Natural killer cell (primary cell): ENCODE results near the gene PIK3AP1. TPM values are rescaled to one million over a fixed set of nuclear protein-coding genes. Genes with fewer than 3 reads are reported as not detected.
"Not testable (repeated sequence)": the region's sequence is repeated elsewhere in the genome, so short reads cannot be mapped to it uniquely, and the experiment has no call there.

Experiments
- ATAC-seq, 3 donors: fragments of 150-1000 bp in 2 of 3; fragments of 200-7000 bp in 1 of 3; cut with Tn5 transposase; 1 replicate in 1 of 3; 2 replicates in 2 of 3; pipeline ENCODE4 v1.10.0; 2021; ENCODE audit warnings: mild to moderate bottlenecking in 2 of 3, moderate library complexity in 2 of 3
- DNase-seq, 2 donors: peaks; one replicate each; pipeline versions ENCODE4 v3.0.0 to v3.0.0-alpha.2; 2013 to 2021; ENCODE audit warnings: mixed read lengths in 1 of 2
- H3K27ac ChIP-seq: one replicate; pipeline ENCODE4 v1.5.1; 2013; ENCODE audit warnings: mild to moderate bottlenecking, low read length
- H3K27me3 ChIP-seq: one replicate; pipeline ENCODE4 v1.6.1; 2013; ENCODE audit warnings: low read length; ENCODE audit not compliant: control insufficient read depth, insufficient read depth
- H3K36me3 ChIP-seq: one replicate; pipeline ENCODE4 v1.6.1; 2013; ENCODE audit warnings: low read length; ENCODE audit not compliant: control insufficient read depth, insufficient read depth
- H3K4me1 ChIP-seq: one replicate; pipeline ENCODE4 v1.6.1; 2013; ENCODE audit warnings: low read length; ENCODE audit not compliant: control insufficient read depth, insufficient read depth
- H3K4me3 ChIP-seq: one replicate; pipeline ENCODE4 v1.5.1; 2013; ENCODE audit warnings: low read length
- H3K9me3 ChIP-seq: one replicate; pipeline ENCODE4 v1.6.1; 2013; ENCODE audit warnings: low read length; ENCODE audit not compliant: control insufficient read depth, insufficient read depth
- H3K27ac Mint-ChIP-seq, 2 donors: one replicate each; pipeline ENCODE4 v1.8.0; 2022; ENCODE audit warnings: mild to moderate bottlenecking in 2 of 2, mixed read lengths in 2 of 2, moderate library complexity in 1 of 2
- H3K27me3 Mint-ChIP-seq, 2 donors: one replicate each; pipeline ENCODE4 v1.8.0; 2022; ENCODE audit warnings: low read depth in 2 of 2, mixed read lengths in 2 of 2
- H3K36me3 Mint-ChIP-seq: one replicate; pipeline ENCODE4 v1.8.0; 2022; ENCODE audit warnings: mixed read lengths
- H3K4me1 Mint-ChIP-seq, 2 donors: one replicate each; pipeline ENCODE4 v1.8.0; 2022; ENCODE audit warnings: mixed read lengths in 2 of 2
- H3K4me3 Mint-ChIP-seq: one replicate; pipeline ENCODE4 v1.8.0; 2022; ENCODE audit warnings: mild to moderate bottlenecking, moderate library complexity, mixed read lengths
- H3K9me3 Mint-ChIP-seq, 2 donors: one replicate each; pipeline ENCODE4 v1.8.0; 2022; ENCODE audit warnings: mixed read lengths in 2 of 2
- CTCF ChIP-seq: fragments of 200-600 bp; IDR thresholded peaks from one replicate; pipeline ENCODE4 v1.8.0; 2022; ENCODE audit warnings: antibody characterized with exemption
- WGBS: methylation state at CpG from one replicate; pipeline ENCODE4 v1.1.7; 2013; ENCODE audit warnings: missing lambda C conversion rate; ENCODE audit not compliant: insufficient coverage; 5-methylcytosine and 5-hydroxymethylcytosine counted together
- intact Hi-C: fragments of 100-400 bp; cut with micrococcal nuclease; formaldehyde crosslinking; loops from one replicate; pipeline ENCODE4 v1.14.2; 2022
- total RNA-seq, 4 donors: library from RNA; stranded (reverse); fragments of 120-200 nt in 1 of 4; gene quantifications; one replicate each; pipeline versions ENCODE4 v1.2.3 to v1.2.4, GENCODE V29; 2013 to 2022

The PIK3AP1 gene
- total RNA-seq, 3 donors from 2014 or later (not counting 1 experiment from before 2014, with no cell fraction given), result 95.3 to 137 (median 97.1) TPM

DNA sequence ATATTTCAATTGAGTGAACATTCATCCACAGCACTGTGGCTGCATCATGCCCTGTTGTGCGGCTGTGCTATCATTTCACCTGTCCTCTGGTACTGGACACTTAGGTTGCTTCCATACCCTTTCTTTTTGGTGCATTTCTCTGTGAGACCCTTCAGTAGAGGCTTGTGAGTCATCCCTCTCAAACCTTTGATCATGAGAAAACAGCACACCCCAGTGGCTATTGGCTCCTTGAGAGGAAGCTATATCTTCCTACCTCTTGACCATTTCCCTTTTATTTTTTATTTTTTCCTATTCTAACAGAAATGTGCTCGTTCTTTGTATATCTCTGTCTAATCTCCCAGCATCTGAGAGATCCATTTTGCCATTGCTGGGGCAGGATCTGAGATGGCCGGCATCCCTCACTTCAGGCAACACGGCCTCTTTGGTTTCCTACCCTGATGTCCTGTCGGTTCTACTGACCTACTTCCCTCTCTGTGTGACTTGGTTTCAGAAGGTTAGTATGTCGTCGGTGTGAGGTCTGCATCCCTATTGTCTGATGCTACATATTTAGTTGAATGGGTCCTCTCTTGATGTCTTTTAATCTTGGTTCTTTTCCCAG is 23.8 kb upstream of the PIK3AP1 start:
- Mint-ChIP-seq H3K9me3 (no peaks in the 10 kb centered on the region), H3K4me3 (peak overlapping the region; percentile 61), H3K27ac (peak overlapping the region; percentile 65 to 72), H3K27me3 (peaks cover 0 to 3% of the 10 kb centered on the region in 2 donors), H3K36me3 (no peaks in the 10 kb centered on the region), H3K4me1 (peaks cover 20 to 25% of the 10 kb centered on the region in 2 donors)
- H3K9me3 ChIP-seq, result no peaks in the 10 kb centered on the region
- DNase-seq, result peak in 1 of 2 donors; percentile 30
- H3K4me3 ChIP-seq, result no peak overlapping the region
- no peaks in the 10 kb centered on the region for H3K36me3 ChIP-seq
- H3K4me1 ChIP-seq, result peaks cover 39% of the 10 kb centered on the region
- ATAC-seq, result peak; percentile 72 to 79 (median 72)
- TF ChIP-seq CTCF, result no peak
- H3K27ac ChIP-seq, result peak overlapping the region; percentile 44
- WGBS, result 14% methylated on average over 7 of the region's 7 CpGs
- intact Hi-C loops, result no loop called here
- no peaks in the 10 kb centered on the region for H3K27me3 ChIP-seq

DNA sequence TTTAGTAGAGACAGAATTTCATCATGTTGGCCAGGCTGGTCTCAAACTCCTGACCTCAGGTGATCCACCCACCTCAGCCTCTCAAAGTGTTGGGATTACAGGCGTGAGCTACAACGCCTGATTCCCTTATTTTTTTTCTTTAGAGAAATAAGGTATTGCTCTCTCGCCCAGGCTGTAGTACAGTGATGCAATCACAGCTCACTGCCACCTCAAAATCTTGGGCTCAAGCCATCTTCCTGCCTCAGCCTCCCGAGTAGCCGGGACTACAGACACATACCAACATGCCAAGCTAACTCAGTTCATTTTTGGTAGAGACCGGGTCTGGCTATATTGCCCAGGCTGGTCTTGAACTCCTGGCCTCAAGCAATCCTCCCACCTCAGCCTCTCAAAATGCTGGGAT is 21.2 kb upstream of the PIK3AP1 start:
- H3K36me3 Mint-ChIP-seq, H3K9me3 Mint-ChIP-seq, H3K27me3 Mint-ChIP-seq, H3K27me3 ChIP-seq, H3K27ac Mint-ChIP-seq, DNase-seq, H3K9me3 ChIP-seq, ATAC-seq, H3K36me3 ChIP-seq, intact Hi-C loops, H3K4me3 Mint-ChIP-seq, H3K4me3 ChIP-seq: not testable (repeated sequence)
- WGBS, result 85% methylated on average over 6 of the region's 6 CpGs
- peaks cover 10 to 23% of the 10 kb centered on the region in 2 donors for H3K4me1 Mint-ChIP-seq
- H3K27ac ChIP-seq, result peak overlapping the region; percentile 43
- peaks cover 25% of the 10 kb centered on the region for H3K4me1 ChIP-seq

- DNase-seq (no peak), ATAC-seq (peak in 2 of 3 donors; percentile 49 to 78)
- TF ChIP-seq CTCF, result no peak
- no peak overlapping the region for H3K4me3 Mint-ChIP-seq
- no peaks in the 10 kb centered on the region for H3K36me3 Mint-ChIP-seq
- Histone ChIP-seq H3K36me3 (no peaks in the 10 kb centered on the region), H3K4me1 (peaks cover 25% of the 10 kb centered on the region), H3K9me3 (no peaks in the 10 kb centered on the region), H3K27me3 (no peaks in the 10 kb centered on the region), H3K4me3 (no peak overlapping the region), H3K27ac (peak overlapping the region; percentile 43)
- intact Hi-C loops, result no loop called here
- no peaks in the 10 kb centered on the region for H3K9me3 Mint-ChIP-seq
- peak overlapping the region in 1 of 2 donors; percentile 74 for H3K27ac Mint-ChIP-seq
- H3K27me3 Mint-ChIP-seq, result peaks cover 0 to 3% of the 10 kb centered on the region in 2 donors
- H3K4me1 Mint-ChIP-seq, result peaks cover 10 to 21% of the 10 kb centered on the region in 2 donors
- 41% methylated on average over 8 of the region's 9 CpGs for WGBS
These were observed 20.4 kb upstream of the PIK3AP1 start for GRCh38 chr10:96740579-96741281.

GRCh38 chr10:96740141-96740540 is 19.8 kb upstream of the PIK3AP1 start:
- Mint-ChIP-seq H3K4me3 (no peak overlapping the region), H3K9me3 (no peaks in the 10 kb centered on the region), H3K27me3 (peaks cover 0 to 3% of the 10 kb centered on the region in 2 donors), H3K36me3 (no peaks in the 10 kb centered on the region), H3K27ac (no peak overlapping the region), H3K4me1 (peaks cover 10 to 18% of the 10 kb centered on the region in 2 donors)
- Histone ChIP-seq H3K27ac (peak overlapping the region; percentile 43), H3K36me3 (no peaks in the 10 kb centered on the region), H3K27me3 (no peaks in the 10 kb centered on the region), H3K4me3 (no peak overlapping the region), H3K4me1 (peaks cover 25% of the 10 kb centered on the region), H3K9me3 (no peaks in the 10 kb centered on the region)
- DNase-seq (no peak), ATAC-seq (no peak)
- WGBS, result 97% methylated on average over 7 of the region's 7 CpGs
- intact Hi-C loops, result no loop called here
- no peak for TF ChIP-seq CTCF

GRCh38 chr10:96737307-96737902 is 17.1 kb upstream of the PIK3AP1 start:
- H3K36me3 ChIP-seq, H3K27me3 ChIP-seq, H3K4me3 ChIP-seq, ATAC-seq, H3K4me1 Mint-ChIP-seq, H3K9me3 Mint-ChIP-seq, DNase-seq, H3K36me3 Mint-ChIP-seq, H3K27me3 Mint-ChIP-seq, H3K9me3 ChIP-seq, H3K4me3 Mint-ChIP-seq, intact Hi-C loops: not testable (repeated sequence)
- 57% methylated on average over 1 of the region's 1 CpG for WGBS
- peak overlapping the region; percentile 42 for H3K27ac ChIP-seq
- peaks cover 13% of the 10 kb centered on the region for H3K4me1 ChIP-seq
- peak overlapping the region in 1 of 2 donors; percentile 11 for H3K27ac Mint-ChIP-seq
